Gastrocnemius medialis (tissue), 4 donors: ENCODE measurements around the gene OR4K5.

Experiments
- POLR2A ChIP-seq, 2 donors: fragments of 450-650 bp; IDR thresholded peaks; one replicate each; pipeline ENCODE4 v1.6.1; 2017; ENCODE audit warnings: antibody characterized with exemption in 2 of 2, mild to moderate bottlenecking in 2 of 2, moderate library complexity in 2 of 2
- TF ChIP-seq, protein P1 (sequence below), 5 experiments: fragments of 450-650 bp in 3 of 5; fragments of 200-600 bp in 2 of 5; sonication (generic) in 2 of 5; IDR thresholded peaks in 4 of 5; conservative IDR thresholded peaks in 1 of 5; 1 replicate in 4 of 5; 2 replicates in 1 of 5; pipeline ENCODE4 v1.5.1; 2016 to 2019; ENCODE audit warnings: antibody characterized with exemption in 5 of 5, mild to moderate bottlenecking in 3 of 5, moderate library complexity in 3 of 5

- TF ChIP-seq, protein P1, sequence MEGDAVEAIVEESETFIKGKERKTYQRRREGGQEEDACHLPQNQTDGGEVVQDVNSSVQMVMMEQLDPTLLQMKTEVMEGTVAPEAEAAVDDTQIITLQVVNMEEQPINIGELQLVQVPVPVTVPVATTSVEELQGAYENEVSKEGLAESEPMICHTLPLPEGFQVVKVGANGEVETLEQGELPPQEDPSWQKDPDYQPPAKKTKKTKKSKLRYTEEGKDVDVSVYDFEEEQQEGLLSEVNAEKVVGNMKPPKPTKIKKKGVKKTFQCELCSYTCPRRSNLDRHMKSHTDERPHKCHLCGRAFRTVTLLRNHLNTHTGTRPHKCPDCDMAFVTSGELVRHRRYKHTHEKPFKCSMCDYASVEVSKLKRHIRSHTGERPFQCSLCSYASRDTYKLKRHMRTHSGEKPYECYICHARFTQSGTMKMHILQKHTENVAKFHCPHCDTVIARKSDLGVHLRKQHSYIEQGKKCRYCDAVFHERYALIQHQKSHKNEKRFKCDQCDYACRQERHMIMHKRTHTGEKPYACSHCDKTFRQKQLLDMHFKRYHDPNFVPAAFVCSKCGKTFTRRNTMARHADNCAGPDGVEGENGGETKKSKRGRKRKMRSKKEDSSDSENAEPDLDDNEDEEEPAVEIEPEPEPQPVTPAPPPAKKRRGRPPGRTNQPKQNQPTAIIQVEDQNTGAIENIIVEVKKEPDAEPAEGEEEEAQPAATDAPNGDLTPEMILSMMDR (IDR thresholded peaks at IDR 0.05 in 4 of 5, conservative IDR thresholded peaks at IDR 0.05 in 1 of 5), result no peak
- no peak for TF ChIP-seq POLR2A (IDR thresholded peaks at IDR 0.05)
Measured at GRCh38 chr14:19920021-19920657, at the start of gene OR4K5.
